H9 (cell line): ENCODE measurements around the gene OBP2B. TPM values are rescaled to one million over a fixed set of nuclear protein-coding genes. Genes with fewer than 3 reads are reported as not detected.

Experiments used
- DNase-seq: peaks from one replicate; pipeline ENCODE4 v3.0.0-alpha.2; 2017
- H2AFZ ChIP-seq: one replicate; pipeline ENCODE4 v1.6.1; 2013; ENCODE audit warnings: mild to moderate bottlenecking, low read length, control low read depth, moderate library complexity
- H2AK5ac ChIP-seq: 2 replicates; pipeline ENCODE4 v1.6.1; 2013; ENCODE audit warnings: low read length, control low read depth, mixed read lengths; ENCODE audit not compliant: insufficient read length
- H2BK120ac ChIP-seq: one replicate; pipeline ENCODE4 v1.6.1; 2013; ENCODE audit warnings: low read depth, mild to moderate bottlenecking, low read length, control low read depth, inconsistent platforms; ENCODE audit not compliant: poor library complexity, severe bottlenecking
- H2BK12ac ChIP-seq: 2 replicates; pipeline ENCODE4 v1.6.1; 2013; ENCODE audit warnings: low read length, control low read depth, mixed read lengths, low read depth; ENCODE audit not compliant: insufficient read length
- H2BK15ac ChIP-seq: 2 replicates; pipeline ENCODE4 v1.6.1; 2013; ENCODE audit warnings: low read depth, low read length, control low read depth
- H2BK20ac ChIP-seq: one replicate; pipeline ENCODE4 v1.6.1; 2013; ENCODE audit warnings: low read depth, mild to moderate bottlenecking, low read length, control low read depth, inconsistent platforms; ENCODE audit not compliant: poor library complexity, severe bottlenecking
- H2BK5ac ChIP-seq: 2 replicates; pipeline ENCODE4 v1.6.1; 2013; ENCODE audit warnings: low read length, control low read depth, mixed read lengths; ENCODE audit not compliant: insufficient read length
- H3K14ac ChIP-seq: 2 replicates; pipeline ENCODE4 v1.6.1; 2013; ENCODE audit warnings: low read length, control low read depth; ENCODE audit not compliant: insufficient read depth
- H3K18ac ChIP-seq: 2 replicates; pipeline ENCODE4 v1.6.1; 2013; ENCODE audit warnings: low read depth, mild to moderate bottlenecking, mixed read lengths, low read length, control low read depth; ENCODE audit not compliant: insufficient read length
- H3K23ac ChIP-seq: 2 replicates; pipeline ENCODE4 v1.6.1; 2013; ENCODE audit warnings: low read length, control low read depth, mixed read lengths, low read depth; ENCODE audit not compliant: insufficient read length
- H3K23me2 ChIP-seq: 2 replicates; pipeline ENCODE4 v1.6.1; 2013; ENCODE audit warnings: low read depth, mild to moderate bottlenecking, mixed read lengths, low read length, control low read depth; ENCODE audit not compliant: insufficient read length, poor library complexity, severe bottlenecking
- H3K27ac ChIP-seq: 2 replicates; pipeline ENCODE4 v1.5.1; 2013; ENCODE audit warnings: low read length, control low read depth, mixed read lengths, low read depth; ENCODE audit not compliant: insufficient read length
- H3K27me3 ChIP-seq: 2 replicates; pipeline ENCODE4 v1.6.1; 2013; ENCODE audit warnings: low read length, control low read depth, inconsistent platforms; ENCODE audit not compliant: insufficient read depth
- H3K4ac ChIP-seq: 2 replicates; pipeline ENCODE4 v1.6.1; 2013; ENCODE audit warnings: low read depth, mild to moderate bottlenecking, control low read depth, inconsistent platforms, low read length, moderate library complexity
- H3K4me1 ChIP-seq: 2 replicates; pipeline ENCODE4 v1.6.1; 2013; ENCODE audit warnings: low read length, control low read depth, inconsistent platforms; ENCODE audit not compliant: insufficient read depth
- H3K4me2 ChIP-seq: 2 replicates; pipeline ENCODE4 v1.6.1; 2013; ENCODE audit warnings: low read length, control low read depth, mixed read lengths; ENCODE audit not compliant: insufficient read length, insufficient read depth
- H3K56ac ChIP-seq: 2 replicates; pipeline ENCODE4 v1.6.1; 2013; ENCODE audit warnings: low read depth, mild to moderate bottlenecking, mixed read lengths, low read length, control low read depth; ENCODE audit not compliant: insufficient read length
- H3K79me1 ChIP-seq: 2 replicates; pipeline ENCODE4 v1.6.1; 2013; ENCODE audit warnings: low read depth, mild to moderate bottlenecking, moderate library complexity, low read length, control low read depth, inconsistent platforms; ENCODE audit not compliant: insufficient read depth, poor library complexity, severe bottlenecking
- H3K79me2 ChIP-seq: 2 replicates; pipeline ENCODE4 v1.6.1; 2013; ENCODE audit warnings: low read length, control low read depth, inconsistent platforms; ENCODE audit not compliant: insufficient read depth
- H3K9ac ChIP-seq: 2 replicates; pipeline ENCODE4 v1.6.1; 2013; ENCODE audit warnings: low read length, control low read depth, mixed read lengths; ENCODE audit not compliant: insufficient read length; ENCODE audit errors: extremely low read depth
- H3K9me3 ChIP-seq: one replicate; pipeline ENCODE4 v1.6.1; 2013; ENCODE audit warnings: low read depth, low read length, inconsistent platforms; ENCODE audit not compliant: control insufficient read depth
- H3T11ph ChIP-seq: one replicate; pipeline ENCODE4 v1.6.1; 2013; ENCODE audit warnings: mild to moderate bottlenecking, low read length, control low read depth, inconsistent platforms
- H4K20me1 ChIP-seq: one replicate; pipeline ENCODE4 v1.6.1; 2013; ENCODE audit not compliant: control insufficient read depth, insufficient read length, insufficient read depth
- H4K5ac ChIP-seq: 2 replicates; pipeline ENCODE4 v1.6.1; 2013; ENCODE audit warnings: low read depth, mild to moderate bottlenecking, mixed read lengths, low read length, control low read depth; ENCODE audit not compliant: insufficient read length
- H4K8ac ChIP-seq: replicated peaks from 2 replicates; pipeline ENCODE4 v1.6.1; 2013; ENCODE audit warnings: low read length, control low read depth, mixed read lengths, low read depth; ENCODE audit not compliant: insufficient read length
- H4K91ac ChIP-seq: 2 replicates; pipeline ENCODE4 v1.6.1; 2013; ENCODE audit warnings: low read depth, mild to moderate bottlenecking, moderate library complexity, mixed read lengths, low read length, control low read depth; ENCODE audit not compliant: insufficient read length
- H3K27ac Mint-ChIP-seq, 3 experiments: 2 replicates in 2 of 3; 3 replicates in 1 of 3; pipeline ENCODE4 v1.8.0; 2020 to 2021; ENCODE audit warnings: mixed read lengths in 3 of 3, mild to moderate bottlenecking in 1 of 3, moderate library complexity in 1 of 3
- H3K27me3 Mint-ChIP-seq: 2 replicates; pipeline ENCODE4 v1.8.0; 2021; ENCODE audit warnings: low read depth, mild to moderate bottlenecking, moderate library complexity, mixed read lengths
- H3K36me3 Mint-ChIP-seq, 3 experiments: 2 replicates in 2 of 3; 3 replicates in 1 of 3; pipeline ENCODE4 v1.8.0; 2020 to 2021; ENCODE audit warnings: low read depth in 3 of 3, mixed read lengths in 3 of 3; ENCODE audit not compliant: insufficient read depth in 1 of 3
- H3K4me1 Mint-ChIP-seq, 2 experiments: 2 replicates each; pipeline ENCODE4 v1.8.0; 2020; ENCODE audit warnings: mixed read lengths in 2 of 2
- H3K4me3 Mint-ChIP-seq, 2 experiments: 2 replicates in 1 of 2; 3 replicates in 1 of 2; pipeline ENCODE4 v1.8.0; 2020 to 2021; ENCODE audit warnings: mild to moderate bottlenecking in 2 of 2, mixed read lengths in 2 of 2, moderate library complexity in 1 of 2
- H3K9me3 Mint-ChIP-seq, 2 experiments: 2 replicates in 1 of 2; 3 replicates in 1 of 2; pipeline ENCODE4 v1.8.0; 2020; ENCODE audit warnings: mild to moderate bottlenecking in 2 of 2, mixed read lengths in 2 of 2, moderate library complexity in 1 of 2
- CTCF ChIP-seq: fragments of 200-600 bp; sonication (generic); conservative IDR thresholded peaks from 3 replicates; pipeline ENCODE4 v1.8.0; 2021; ENCODE audit warnings: antibody characterized with exemption, mild to moderate bottlenecking
- WGBS: extraction: QIAGEN DNeasy Blood & Tissue Kit; methylation state at CpG from one replicate; pipeline ENCODE4 v1.1.7; 2013; ENCODE audit warnings: missing lambda C conversion rate, low lambda C conversion rate, mixed read lengths; ENCODE audit not compliant: insufficient read length; ENCODE audit errors: extremely low coverage; 5-methylcytosine and 5-hydroxymethylcytosine counted together
- total RNA-seq: library from RNA; stranded (reverse); gene quantifications from 2 replicates; pipeline ENCODE4 v1.2.1, GENCODE V29; 2021

The OBP2B gene
- total RNA-seq, 1 experiment from 2014 or later: not detected

GRCh38 chr9:133249337-133249736, 40.3 kb upstream of the OBP2B start:
- no peak overlapping the region for H3K27ac Mint-ChIP-seq
- Histone ChIP-seq H3K56ac (no peak overlapping the region), H3K9ac (no peak overlapping the region), H3K9me3 (no peaks in the 10 kb centered on the region), H3K4ac (no peak overlapping the region), H3K79me2 (no peaks in the 10 kb centered on the region), H2BK20ac (no peak overlapping the region), H3K18ac (no peak overlapping the region), H2BK5ac (no peak overlapping the region), H4K20me1 (no peaks in the 10 kb centered on the region), H3K27ac (no peak overlapping the region), H3K4me1 (no peaks in the 10 kb centered on the region), H2BK12ac (no peak overlapping the region), H4K91ac (no peak overlapping the region), H4K8ac (no peak overlapping the region), H3K27me3 (no peaks in the 10 kb centered on the region), H3K79me1 (no peaks in the 10 kb centered on the region), H4K5ac (no peak overlapping the region), H2BK120ac (no peak overlapping the region), H3K23ac (no peak overlapping the region), H3K23me2 (no peaks in the 10 kb centered on the region), H3K4me2 (no peak overlapping the region), H3T11ph (no peak overlapping the region), H2AK5ac (no peak overlapping the region), H2BK15ac (no peak overlapping the region), H2AFZ (no peak overlapping the region), H3K14ac (no peak overlapping the region)
- H3K36me3 Mint-ChIP-seq: no peaks in the 10 kb centered on the region; a peak in 1 of 7 replicates
- TF ChIP-seq CTCF: no peak
- H3K27me3 Mint-ChIP-seq: peaks cover 47% of the 10 kb centered on the region
- no CpG with 5 or more reads among the region's 1 CpG for WGBS
- H3K4me3 Mint-ChIP-seq: no peak overlapping the region
- no peaks in the 10 kb centered on the region for H3K9me3 Mint-ChIP-seq
- no peak for DNase-seq
- peaks cover 7 to 13% of the 10 kb centered on the region in 2 experiments for H3K4me1 Mint-ChIP-seq
